ENCODE data around the gene PLA2G2C.
"Not testable (repeated sequence)": the region's sequence is repeated elsewhere in the genome, so short reads cannot be mapped to it uniquely, and the experiment has no call there.

PLA2G2C gene, protein sequence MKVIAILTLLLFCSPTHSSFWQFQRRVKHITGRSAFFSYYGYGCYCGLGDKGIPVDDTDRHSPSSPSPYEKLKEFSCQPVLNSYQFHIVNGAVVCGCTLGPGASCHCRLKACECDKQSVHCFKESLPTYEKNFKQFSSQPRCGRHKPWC

DNA sequence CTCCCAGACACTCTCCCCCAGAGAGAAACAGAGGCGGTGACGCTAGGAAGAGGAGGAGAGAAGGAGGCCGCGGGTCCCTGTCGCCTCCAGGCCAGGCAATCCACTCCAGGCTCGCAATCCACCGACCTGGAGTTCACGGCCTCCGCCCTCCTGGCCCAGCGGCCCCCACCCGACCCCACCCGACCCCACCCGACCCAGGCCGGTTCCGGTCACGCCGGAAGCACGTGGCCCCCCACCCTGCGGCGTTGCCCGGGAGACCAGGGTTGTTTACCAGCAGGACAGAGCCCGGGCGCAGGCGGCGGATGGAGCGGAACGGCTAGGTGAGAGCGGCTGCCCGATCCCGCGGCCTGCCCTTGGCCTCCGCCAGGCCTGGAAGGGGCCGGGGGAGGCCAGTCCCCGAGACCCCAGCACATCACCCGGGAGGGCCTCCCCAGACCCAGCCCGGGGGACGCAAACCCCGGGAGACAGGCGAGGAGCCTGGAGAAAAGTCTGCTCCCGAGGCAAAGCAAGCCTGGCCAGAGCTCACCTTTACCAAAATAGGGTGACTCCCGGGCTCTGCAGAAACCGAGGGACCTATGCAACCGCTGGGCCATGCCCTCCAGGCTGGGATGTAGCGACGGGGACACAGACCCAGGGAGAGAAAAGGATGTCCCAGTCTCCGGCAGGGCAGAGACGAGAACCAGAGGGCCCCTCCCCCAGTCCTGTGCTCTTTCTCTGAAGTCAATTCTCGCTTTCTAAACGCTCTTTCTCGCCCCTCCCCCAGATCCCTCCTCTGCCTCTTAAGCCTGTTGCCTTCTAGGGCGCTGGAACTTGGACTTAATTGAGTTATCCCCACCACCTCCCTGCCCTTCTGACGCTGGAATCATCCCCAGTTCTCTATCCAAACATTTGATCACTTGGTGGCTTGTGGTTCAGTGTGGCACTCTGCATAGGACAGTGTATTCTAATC lies at the start of gene PLA2G2C, which contains the start of gene UBXN10:
PLA2G2C (minus strand) TSS at position 685 of the 949 bp plus-strand sequence. CDS start 9,155 bp downstream, outside the sequence.
UBXN10 (plus strand) TSS at position 263 of the 949 bp plus-strand sequence. CDS start 4,466 bp downstream, outside the sequence.
- H3K4me3 ChIP-seq (ENCODE audit: low read depth, low read length) = no peak within 1 kb of the TSS
- DNase-seq (ENCODE audit: low read depth) = no peak

DNA sequence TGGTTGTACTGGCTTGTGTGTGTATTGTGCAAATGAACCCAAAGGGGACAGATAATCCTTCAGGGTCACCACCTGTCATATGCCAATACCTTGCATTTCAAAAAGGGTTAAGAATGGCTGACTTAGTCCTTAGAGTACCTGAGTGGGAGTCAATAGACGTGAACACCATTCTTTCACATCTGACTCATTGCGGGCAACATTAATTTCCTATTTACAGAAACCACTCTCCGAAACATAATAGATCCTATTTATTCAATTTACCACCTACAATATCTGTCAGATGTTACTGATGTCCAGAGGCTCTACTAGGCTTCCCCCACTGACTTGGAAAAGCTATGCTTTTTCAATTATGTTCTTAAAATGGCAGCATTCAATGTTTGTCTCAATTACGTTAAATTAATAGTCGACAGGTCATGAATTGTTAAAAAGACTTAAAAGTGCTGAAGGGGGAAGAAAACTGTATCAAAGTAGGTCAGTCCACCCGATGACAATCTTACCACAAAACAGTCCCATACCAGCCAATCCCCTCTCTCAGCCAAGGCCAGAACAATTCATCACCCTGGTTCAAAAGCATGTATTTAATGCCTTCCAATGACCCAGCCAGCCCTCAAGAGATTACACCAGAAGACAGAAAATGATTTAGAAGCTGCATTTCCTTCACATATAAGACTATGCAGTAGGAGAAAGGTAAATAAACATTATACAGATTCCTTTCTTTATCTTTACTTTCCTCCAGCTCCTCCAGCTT lies 48.6 kb upstream of the PLA2G2C start:
- DNase-seq (ENCODE audit: low read depth) = no peak
- no peak overlapping the region for H3K4me3 ChIP-seq (ENCODE audit: low read depth, low read length)

DNA sequence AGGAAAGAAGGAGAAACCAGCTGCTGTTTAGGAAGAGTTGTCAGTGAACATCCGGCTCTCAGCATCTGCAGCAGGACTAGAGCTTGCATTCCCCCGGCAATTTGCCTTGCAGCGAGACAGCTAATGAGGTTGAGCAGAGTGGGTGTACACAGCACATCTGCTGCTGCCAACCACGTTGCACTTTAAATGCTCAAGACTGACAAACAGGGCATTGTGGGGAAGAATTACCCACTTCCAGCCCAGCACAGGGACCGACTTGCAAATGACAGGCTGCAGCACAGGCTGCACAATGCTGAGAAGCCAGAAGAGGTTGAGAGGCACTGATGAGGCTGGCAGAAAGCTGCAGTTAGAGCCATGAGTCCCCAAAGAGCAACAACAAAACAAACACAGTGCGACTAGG lies 47.5 kb upstream of the PLA2G2C start:
- no peak overlapping the region for H3K4me3 ChIP-seq (ENCODE audit: low read depth, low read length)
- DNase-seq (ENCODE audit: low read depth) = no peak

- no peak for DNase-seq (ENCODE audit: low read depth)
- no peak overlapping the region for H3K4me3 ChIP-seq (ENCODE audit: low read depth, low read length)
Measured at GRCh38 chr1:20233394-20233793, 47.1 kb upstream of the PLA2G2C start.

DNA sequence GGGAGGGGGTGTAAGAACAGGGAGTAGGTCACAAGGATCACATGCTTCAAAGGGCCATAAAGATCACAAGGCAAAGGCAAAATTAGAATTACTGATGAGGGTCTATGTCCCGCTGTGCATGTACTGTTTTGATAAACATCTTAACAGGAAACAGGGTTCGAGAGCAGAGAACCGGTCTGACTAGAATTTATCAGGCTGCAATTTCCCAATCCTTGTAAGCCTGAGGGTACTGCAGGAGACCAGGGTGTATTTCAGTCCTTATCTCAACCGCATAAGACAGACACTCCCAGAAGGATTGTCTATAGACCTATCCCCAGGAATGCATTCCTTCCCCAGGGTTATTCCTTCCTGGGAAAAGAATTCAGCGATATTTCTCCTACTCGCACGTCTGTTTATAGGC lies 46.2 kb upstream of the PLA2G2C start:
- not testable (repeated sequence) for H3K4me3 ChIP-seq (ENCODE audit: low read depth, low read length); DNase-seq (ENCODE audit: low read depth)

DNA sequence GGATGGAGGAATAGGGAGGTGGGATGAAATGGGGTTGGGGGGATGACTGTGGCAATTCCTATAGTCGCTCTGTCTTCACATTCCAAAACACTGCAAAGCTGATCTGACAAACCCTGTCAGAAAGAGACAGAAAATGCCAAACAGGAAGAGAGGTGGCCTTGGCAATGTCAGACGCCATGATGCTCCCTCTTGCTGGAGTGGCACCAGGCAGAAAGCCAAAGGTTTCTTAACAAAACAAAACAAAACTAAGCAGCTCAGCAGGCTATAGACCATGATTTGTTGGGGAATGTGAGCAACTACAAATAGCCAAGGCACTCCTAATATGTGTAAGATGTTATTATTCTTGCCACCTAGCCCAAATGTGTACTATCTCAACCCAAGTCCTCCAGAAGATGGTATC lies 42.9 kb upstream of the PLA2G2C start:
- DNase-seq (ENCODE audit: low read depth) = no peak
- H3K4me3 ChIP-seq (ENCODE audit: low read depth, low read length) = no peak overlapping the region

GRCh38 chr1:20228314-20228825 lies 42.1 kb upstream of the PLA2G2C start:
- no peak for DNase-seq (ENCODE audit: low read depth)

DNA sequence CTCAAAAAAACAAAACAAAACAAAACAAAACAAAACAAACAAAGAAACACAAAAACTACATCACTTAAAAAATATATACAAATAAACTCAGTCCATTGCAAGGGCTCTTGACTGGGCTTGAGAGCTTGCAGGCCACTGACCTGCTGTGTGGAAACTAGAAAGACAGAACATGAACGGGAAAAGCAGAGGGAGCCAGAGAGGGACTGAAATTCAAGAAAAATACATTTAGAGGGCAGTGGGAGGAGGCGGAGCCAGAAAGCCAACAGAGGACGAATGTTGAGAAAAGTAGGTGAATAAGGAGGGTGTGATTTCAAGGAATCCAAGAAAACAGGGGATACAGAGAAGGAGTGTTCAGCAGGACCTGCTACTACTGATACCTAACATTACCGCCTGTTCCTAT lies 41.4 kb upstream of the PLA2G2C start:
- H3K4me3 ChIP-seq (ENCODE audit: low read depth, low read length) = no peak overlapping the region

More at GRCh38 chr1:20228314-20228825, 42.1 kb upstream of the PLA2G2C start:
- H3K4me3 ChIP-seq (ENCODE audit: low read depth, low read length) = no peak overlapping the region

GRCh38 chr1:20224546-20224945 lies 38.2 kb upstream of the PLA2G2C start:
- no peak overlapping the region for H3K4me3 ChIP-seq (ENCODE audit: low read depth, low read length)
- no peak for DNase-seq (ENCODE audit: low read depth)

More for the DNA sequence above, 41.4 kb upstream of the PLA2G2C start:
- DNase-seq (ENCODE audit: low read depth) = no peak

- no peak overlapping the region for H3K4me3 ChIP-seq (ENCODE audit: low read depth, low read length)
- DNase-seq (ENCODE audit: low read depth) = no peak
Measured at GRCh38 chr1:20223551-20224419, 37.5 kb upstream of the PLA2G2C start.

GRCh38 chr1:20223106-20223505 lies 36.8 kb upstream of the PLA2G2C start:
- H3K4me3 ChIP-seq (ENCODE audit: low read depth, low read length) = no peak overlapping the region

DNA sequence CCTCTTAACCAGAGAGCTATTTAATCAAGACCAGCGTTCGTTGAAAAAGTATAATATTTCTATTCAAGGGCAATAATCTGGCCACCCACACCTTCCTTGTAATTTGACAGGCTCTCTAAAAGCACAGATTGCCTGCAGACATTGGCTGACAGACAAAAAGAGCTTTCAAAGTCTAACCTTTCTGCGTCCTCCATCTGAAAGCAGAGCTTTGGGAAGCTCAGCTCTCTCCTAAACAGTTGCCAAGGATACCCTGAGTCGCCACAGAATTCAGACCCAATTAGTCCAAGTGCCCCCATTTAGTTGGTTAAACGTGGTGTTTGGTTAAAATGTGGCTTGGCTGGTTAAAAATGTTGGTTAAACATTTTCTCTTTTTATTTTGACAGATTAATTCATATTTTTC lies 33.7 kb upstream of the PLA2G2C start:
- H3K4me3 ChIP-seq (ENCODE audit: low read depth, low read length) = no peak overlapping the region
- no peak for DNase-seq (ENCODE audit: low read depth)

More at GRCh38 chr1:20223106-20223505, 36.8 kb upstream of the PLA2G2C start:
- DNase-seq (ENCODE audit: low read depth) = no peak

DNA sequence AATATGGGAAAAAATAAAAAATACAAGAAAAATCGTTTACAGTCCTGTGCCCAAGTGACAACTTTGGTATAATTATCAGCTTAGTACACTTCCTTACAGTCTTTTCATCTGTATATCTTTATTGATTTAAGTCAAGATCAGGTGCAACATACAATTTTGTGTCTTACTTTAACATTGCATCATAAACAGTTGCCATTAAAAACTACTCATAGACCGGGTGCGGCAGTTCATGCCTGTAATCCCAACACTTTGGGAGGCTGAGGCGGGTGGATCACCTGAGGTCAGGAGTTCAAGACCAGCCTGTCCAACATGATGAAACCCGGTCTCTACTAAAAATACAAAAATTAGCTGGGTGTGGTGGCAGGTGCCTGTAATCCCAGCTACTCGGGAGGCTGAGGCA lies 32.7 kb upstream of the PLA2G2C start:
- H3K4me3 ChIP-seq (ENCODE audit: low read depth, low read length); DNase-seq (ENCODE audit: low read depth): not testable (repeated sequence)

DNA sequence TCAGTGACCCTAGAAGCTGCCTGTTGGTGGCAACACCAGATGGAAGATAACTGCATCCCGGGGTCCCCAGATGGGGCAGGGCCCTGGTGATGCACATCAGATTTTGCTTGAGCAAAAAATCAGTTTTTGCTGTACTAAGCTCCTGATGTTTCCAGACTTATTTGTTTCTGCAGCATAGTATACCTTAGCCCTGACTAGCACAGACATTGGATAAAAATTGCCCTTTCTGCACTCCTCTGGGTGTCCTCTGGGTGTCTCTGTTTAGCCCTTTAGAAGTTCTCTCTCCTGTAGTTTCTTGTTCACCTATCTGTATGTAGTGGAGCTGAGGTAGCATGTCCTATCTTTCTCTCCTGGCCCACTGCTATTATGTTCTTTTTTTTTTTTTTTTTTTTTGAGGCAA lies 30.3 kb upstream of the PLA2G2C start:
- no peak for DNase-seq (ENCODE audit: low read depth)
- no peak overlapping the region for H3K4me3 ChIP-seq (ENCODE audit: low read depth, low read length)

GRCh38 chr1:20215716-20216115 lies 29.4 kb upstream of the PLA2G2C start:
- H3K4me3 ChIP-seq (ENCODE audit: low read depth, low read length) = no peak overlapping the region
- no peak for DNase-seq (ENCODE audit: low read depth)

- DNase-seq (ENCODE audit: low read depth) = no peak
- H3K4me3 ChIP-seq (ENCODE audit: low read depth, low read length) = no peak overlapping the region
Measured at GRCh38 chr1:20212685-20213331, 26.5 kb upstream of the PLA2G2C start.

GRCh38 chr1:20212085-20212684 lies 25.9 kb upstream of the PLA2G2C start:
- DNase-seq (ENCODE audit: low read depth) = no peak
- H3K4me3 ChIP-seq (ENCODE audit: low read depth, low read length) = no peak overlapping the region

DNA sequence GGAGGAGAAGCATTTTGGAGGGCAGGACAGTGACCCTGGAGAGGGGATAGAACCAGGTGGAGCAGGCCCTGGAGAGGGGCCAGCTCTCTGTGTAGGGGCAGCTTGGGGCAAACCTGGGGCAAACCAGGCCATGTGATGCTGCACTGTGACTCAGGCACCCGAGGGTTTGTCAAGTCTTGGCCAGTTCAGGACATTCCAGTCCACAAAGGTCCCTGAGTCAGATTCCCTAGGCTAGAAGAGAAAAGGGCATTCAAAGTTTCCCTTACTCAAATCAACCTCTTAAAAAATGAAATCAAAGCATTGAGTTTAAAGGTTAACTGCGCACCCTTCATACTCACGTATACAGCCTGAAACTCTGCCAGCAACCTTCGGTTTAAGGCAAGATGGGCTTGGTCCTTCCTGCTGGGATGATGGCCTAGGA lies 25.2 kb upstream of the PLA2G2C start:
- no peak for DNase-seq (ENCODE audit: low read depth)
- H3K4me3 ChIP-seq (ENCODE audit: low read depth, low read length) = no peak overlapping the region
